ENCODE results near the gene SEZ6. TPM values are rescaled to one million over a fixed set of nuclear protein-coding genes. Genes with fewer than 3 reads are reported as not detected.

The SEZ6 gene
- total RNA-seq, 1 experiment from 2014 or later = not detected

GRCh38 chr17:28928061-28928460, 77.8 kb downstream of the SEZ6 start:
- DNase-seq (ENCODE audit: low read depth, low spot score) (no peak), ATAC-seq (no peak)
- Histone ChIP-seq H3K4me1 (ENCODE audit: control insufficient read depth, insufficient read depth, low read length) (peaks cover 3% of the 10 kb centered on the region; the same call in 1 of the 2 replicates), H3K9me3 (ENCODE audit: control insufficient read depth, insufficient read depth, low read depth, low read length) (no peaks in the 10 kb centered on the region), H3K36me3 (ENCODE audit: control insufficient read depth, insufficient read depth, low read length) (peaks cover 3% of the 10 kb centered on the region; the same call in 1 of the 2 replicates), H3K27me3 (ENCODE audit: control insufficient read depth, insufficient read depth, low read length) (no peaks in the 10 kb centered on the region), H3K27ac (ENCODE audit: low read length) (no peak overlapping the region), H3K4me3 (ENCODE audit: low read depth in 2 of 2, low read length in 2 of 2) (no peak overlapping the region)
- in situ Hi-C loops (cut with HindIII; ENCODE audit: low pct_unique_long_range_greater_than_20kb, low sequenced_read_pairs) = no loop called here
- intact Hi-C loops (cut with micrococcal nuclease; ENCODE audit: unreplicated experiment) = no loop called here
- TF ChIP-seq CTCF (IDR thresholded peaks at IDR 0.05) (no peak), TCF7L2 (IDR thresholded peaks at IDR 0.05; ENCODE audit: low read depth, low read length) (no peak), SIN3A (IDR thresholded peaks at IDR 0.05; ENCODE audit: borderline replicate concordance, insufficient read depth, low read depth, low read length) (no peak), REST (IDR thresholded peaks at IDR 0.05; ENCODE audit: insufficient read depth in 1 of 2, low read depth in 2 of 2, low read length in 1 of 2) (no peak), POLR2AphosphoS5 (IDR thresholded peaks at IDR 0.05; ENCODE audit: low read depth, low read length) (no peak)
- no TSS peak for BruUV-seq (replicated peaks)
- ChIA-PET POLR2A (no interaction called here), CTCF (no interaction called here)

GRCh38 chr17:28926786-28927185, 79.0 kb downstream of the SEZ6 start:
- DNase-seq (ENCODE audit: low read depth, low spot score) (no peak), ATAC-seq (no peak)
- Histone ChIP-seq H3K4me3 (ENCODE audit: low read depth in 2 of 2, low read length in 2 of 2) (no peak overlapping the region), H3K27ac (ENCODE audit: low read length) (no peak overlapping the region), H3K27me3 (ENCODE audit: control insufficient read depth, insufficient read depth, low read length) (no peaks in the 10 kb centered on the region), H3K36me3 (ENCODE audit: control insufficient read depth, insufficient read depth, low read length) (peaks cover 8% of the 10 kb centered on the region; the same call in 1 of the 2 replicates), H3K4me1 (ENCODE audit: control insufficient read depth, insufficient read depth, low read length) (peaks cover 3% of the 10 kb centered on the region; the same call in 1 of the 2 replicates), H3K9me3 (ENCODE audit: control insufficient read depth, insufficient read depth, low read depth, low read length) (no peaks in the 10 kb centered on the region)
- intact Hi-C loops (cut with micrococcal nuclease; ENCODE audit: unreplicated experiment) (no loop called here), in situ Hi-C loops (cut with HindIII; ENCODE audit: low pct_unique_long_range_greater_than_20kb, low sequenced_read_pairs) (no loop called here)
- no TSS peak for BruUV-seq (replicated peaks)
- ChIA-PET CTCF (interaction anchor here (0.6 kb wide), 1 partner anchor 824 kb away, joined by 4 read pairs; no protein-coding TSS in a partner anchor), POLR2A (no interaction called here)
- TF ChIP-seq SIN3A (IDR thresholded peaks at IDR 0.05; ENCODE audit: borderline replicate concordance, insufficient read depth, low read depth, low read length) (no peak), REST (IDR thresholded peaks at IDR 0.05; ENCODE audit: insufficient read depth in 1 of 2, low read depth in 2 of 2, low read length in 1 of 2) (no peak), TCF7L2 (IDR thresholded peaks at IDR 0.05; ENCODE audit: low read depth, low read length) (no peak), CTCF (IDR thresholded peaks at IDR 0.05) (no peak), POLR2AphosphoS5 (IDR thresholded peaks at IDR 0.05; ENCODE audit: low read depth, low read length) (no peak)

Data from Panc1 (cell line).